CD14-positive monocyte (primary cell): ENCODE measurements around the gene RAPGEF1. TPM values are rescaled to one million over a fixed set of nuclear protein-coding genes. Genes with fewer than 3 reads are reported as not detected.
A peak's percentile ranks its signal among the peaks of the same experiment; 100 is the strongest.

ENCODE experiments used
- DNase-seq, 3 donors: peaks; one replicate each; pipeline ENCODE4 v3.0.0-alpha.2; 2011 to 2022
- H2AFZ ChIP-seq: 2 replicates; pipeline ENCODE4 v1.6.0; 2012; ENCODE audit warnings: mild to moderate bottlenecking, low read depth, low read length, inconsistent platforms; ENCODE audit not compliant: insufficient read depth, poor library complexity, severe bottlenecking
- H3K27ac ChIP-seq, 2 donors: 1 replicate in 1 of 2; 2 replicates in 1 of 2; pipeline ENCODE4 v1.5.1; 2012 to 2013; ENCODE audit warnings: low read length in 2 of 2, control low read depth in 1 of 2, inconsistent platforms in 1 of 2, low read depth in 1 of 2, mild to moderate bottlenecking in 1 of 2
- H3K27me3 ChIP-seq, 2 donors: one replicate each; pipeline versions ENCODE4 v1.6.0 to v1.6.1; 2011 to 2013; ENCODE audit warnings: low read length in 2 of 2; ENCODE audit not compliant: control insufficient read depth in 2 of 2, insufficient read depth in 2 of 2
- H3K36me3 ChIP-seq, 2 donors: replicated peaks in 1 of 2; 1 replicate in 1 of 2; 2 replicates in 1 of 2; pipeline versions ENCODE4 v1.5.1 to v1.6.1; 2012 to 2013; ENCODE audit warnings: low read length in 2 of 2, control low read depth in 1 of 2, inconsistent platforms in 1 of 2, mild to moderate bottlenecking in 1 of 2; ENCODE audit not compliant: insufficient read depth in 2 of 2, control insufficient read depth in 1 of 2
- H3K4me1 ChIP-seq, 2 donors: 1 replicate in 1 of 2; 2 replicates in 1 of 2; pipeline versions ENCODE4 v1.5.1 to v1.6.1; 2012 to 2013; ENCODE audit warnings: low read length in 2 of 2, control low read depth in 1 of 2, inconsistent platforms in 1 of 2, mild to moderate bottlenecking in 1 of 2, moderate library complexity in 1 of 2; ENCODE audit not compliant: insufficient read depth in 2 of 2, control insufficient read depth in 1 of 2
- H3K4me2 ChIP-seq: replicated peaks from 2 replicates; pipeline ENCODE3; 2012; ENCODE audit warnings: low read length, moderate library complexity, mild to moderate bottlenecking; ENCODE audit not compliant: poor library complexity, severe bottlenecking; ENCODE audit errors: extremely low read depth
- H3K4me3 ChIP-seq, 3 experiments: fragments of 200-600 bp in 1 of 3; sonication (generic) in 1 of 3; replicated peaks in 1 of 3; 1 replicate in 2 of 3; 2 replicates in 1 of 3; pipeline ENCODE4 v1.5.1; 2011 to 2013; ENCODE audit warnings: low read length in 3 of 3, mild to moderate bottlenecking in 3 of 3, control low read depth in 2 of 3, low read depth in 2 of 3, inconsistent platforms in 1 of 3, moderate library complexity in 1 of 3
- H3K79me2 ChIP-seq: 2 replicates; pipeline ENCODE4 v1.6.0; 2012; ENCODE audit warnings: mild to moderate bottlenecking, control low read depth, inconsistent platforms, low read length, moderate library complexity; ENCODE audit not compliant: insufficient read depth
- H3K9ac ChIP-seq: 2 replicates; pipeline ENCODE4 v1.6.0; 2017; ENCODE audit warnings: low read length, mild to moderate bottlenecking; ENCODE audit not compliant: insufficient read depth, poor library complexity, severe bottlenecking
- H3K9me3 ChIP-seq, 2 donors: replicated peaks in 1 of 2; 1 replicate in 1 of 2; 2 replicates in 1 of 2; pipeline versions ENCODE4 v1.5.1 to v1.6.1; 2012 to 2013; ENCODE audit warnings: low read length in 2 of 2, control low read depth in 1 of 2; ENCODE audit not compliant: control insufficient read depth in 1 of 2, insufficient read depth in 1 of 2
- H4K20me1 ChIP-seq: 2 replicates; pipeline ENCODE4 v1.6.0; 2012; ENCODE audit warnings: mild to moderate bottlenecking, low read length, control low read depth, moderate library complexity; ENCODE audit not compliant: insufficient read depth
- H3K27ac Mint-ChIP-seq, 7 donors: one replicate each; pipeline ENCODE4 v1.8.0; 2020; ENCODE audit warnings: mild to moderate bottlenecking in 7 of 7, mixed read lengths in 7 of 7, moderate library complexity in 6 of 7, inconsistent platforms in 2 of 7
- H3K27me3 Mint-ChIP-seq, 3 donors: one replicate each; pipeline ENCODE4 v1.8.0; 2021 to 2022; ENCODE audit warnings: low read depth in 3 of 3, mild to moderate bottlenecking in 3 of 3, mixed read lengths in 3 of 3, moderate library complexity in 3 of 3, inconsistent platforms in 1 of 3
- H3K36me3 Mint-ChIP-seq, 2 donors: one replicate each; pipeline ENCODE4 v1.8.0; 2020; ENCODE audit warnings: mixed read lengths in 2 of 2, inconsistent platforms in 1 of 2, mild to moderate bottlenecking in 1 of 2
- H3K4me1 Mint-ChIP-seq: one replicate; pipeline ENCODE4 v1.8.0; 2020; ENCODE audit warnings: mild to moderate bottlenecking, mixed read lengths
- H3K4me3 Mint-ChIP-seq, 2 donors: one replicate each; pipeline ENCODE4 v1.8.0; 2020; ENCODE audit warnings: mild to moderate bottlenecking in 2 of 2, mixed read lengths in 2 of 2, moderate library complexity in 1 of 2
- H3K9me3 Mint-ChIP-seq, 7 donors: one replicate each; pipeline ENCODE4 v1.8.0; 2020 to 2022; ENCODE audit warnings: mixed read lengths in 7 of 7, mild to moderate bottlenecking in 6 of 7, moderate library complexity in 6 of 7, inconsistent platforms in 2 of 7
- CTCF ChIP-seq: fragments of 200-600 bp; IDR thresholded peaks from one replicate; pipeline ENCODE4 v1.8.0; 2022; ENCODE audit warnings: antibody characterized with exemption, mild to moderate bottlenecking
- WGBS: methylation state at CpG from one replicate; pipeline ENCODE4 v1.1.5; 2013; ENCODE audit warnings: missing lambda C conversion rate; ENCODE audit not compliant: insufficient coverage; 5-methylcytosine and 5-hydroxymethylcytosine counted together
- intact Hi-C, 2 donors: fragments of 100-400 bp; cut with micrococcal nuclease; formaldehyde crosslinking; loops; one replicate each; pipeline versions ENCODE4 v1.15.0 to v1.15.1; 2023
- polyA plus RNA-seq, 3 donors: library from polyadenylated mRNA; depleted of rRNA in 1 of 3; unstranded in 2 of 3; stranded (reverse) in 1 of 3; fragments of 300-500 nt in 2 of 3; fragments of >200 nt in 1 of 3; fragmentation: Illumina TruSeq in 2 of 3; gene quantifications; 1 replicate in 2 of 3; 2 replicates in 1 of 3; pipeline ENCODE4 v1.2.3, GENCODE V29; 2012 to 2021

Gene RAPGEF1
- polyA plus RNA-seq, 3 donors, result 1.7 to 71.7 (median 3.0) TPM

DNA sequence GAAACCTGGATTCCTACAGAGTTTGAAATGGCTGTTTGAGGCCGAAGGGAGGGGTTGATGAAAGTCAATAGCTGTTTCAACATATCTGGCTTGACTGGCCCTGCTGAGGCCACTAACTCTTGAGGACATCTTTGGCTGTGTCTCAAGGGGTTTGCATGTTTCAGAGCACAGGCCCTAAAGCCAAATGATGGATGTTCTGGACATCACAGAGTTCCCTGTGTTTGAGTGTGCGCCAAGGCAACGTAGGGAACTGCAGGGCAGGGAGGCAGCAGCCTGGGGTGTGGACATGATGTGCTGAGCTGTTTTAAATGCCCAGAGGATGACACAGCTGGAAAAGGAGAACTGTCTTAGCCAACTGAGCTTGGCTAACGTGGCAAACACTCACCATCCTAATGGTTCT, 89.6 kb downstream of the RAPGEF1 start:
- H3K4me3 ChIP-seq, result no peak overlapping the region
- H3K9me3 ChIP-seq, result no peaks in the 10 kb centered on the region
- H3K27me3 Mint-ChIP-seq, result peaks cover 0 to 4% (median 2%) of the 10 kb centered on the region in 3 donors
- H3K36me3 ChIP-seq, result peaks cover 9 to 42% of the 10 kb centered on the region in 2 donors
- intact Hi-C loops, result loop anchor here in 1 of 2 donors (10.0 kb wide), 1 partner anchor 85 kb away; no protein-coding TSS in a partner anchor
- no peaks in the 10 kb centered on the region for H3K27me3 ChIP-seq
- peak; percentile 90 to 93 (median 92) for DNase-seq
- peak overlapping the region; percentile 66 to 97 for H3K27ac ChIP-seq
- H3K4me1 Mint-ChIP-seq, result peaks cover 47% of the 10 kb centered on the region
- WGBS, result 10% methylated on average over 3 of the region's 4 CpGs
- peaks cover 0 to 3% (median 0%) of the 10 kb centered on the region in 7 donors for H3K9me3 Mint-ChIP-seq
- H3K4me3 Mint-ChIP-seq, result no peak overlapping the region
- peak overlapping the region; percentile 95 to 100 (median 98) for H3K27ac Mint-ChIP-seq
- H3K9ac ChIP-seq, result peak overlapping the region; percentile 60
- H3K4me2 ChIP-seq, result no peak overlapping the region
- H3K79me2 ChIP-seq, result peaks cover 92% of the 10 kb centered on the region
- H4K20me1 ChIP-seq, result no peaks in the 10 kb centered on the region
- no peak overlapping the region for H2AFZ ChIP-seq
- TF ChIP-seq CTCF, result peak; percentile 23
- peaks cover 49 to 55% of the 10 kb centered on the region in 2 donors for H3K36me3 Mint-ChIP-seq
- peaks cover 49 to 54% of the 10 kb centered on the region in 2 donors for H3K4me1 ChIP-seq

DNA sequence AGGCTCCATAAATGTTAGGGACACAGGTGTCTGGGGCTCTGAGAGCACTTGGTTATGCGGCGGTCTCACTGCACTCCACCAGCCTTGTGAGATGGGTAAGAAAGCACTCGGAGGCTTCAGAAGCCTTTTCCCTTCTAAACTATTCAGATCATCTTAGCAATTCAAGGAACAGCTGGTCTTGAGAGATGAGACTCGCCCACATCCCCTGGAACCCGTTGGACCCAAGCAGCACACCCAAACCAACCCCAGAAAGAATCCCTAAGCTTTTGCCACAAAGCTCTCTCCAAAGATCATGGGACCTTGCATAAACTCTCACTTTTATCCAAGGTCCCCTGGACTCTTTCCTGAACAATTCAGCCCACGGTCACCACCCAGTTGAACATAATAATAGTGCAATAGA, 90.2 kb downstream of the RAPGEF1 start:
- H2AFZ ChIP-seq, result no peak overlapping the region
- no peaks in the 10 kb centered on the region for H3K9me3 ChIP-seq
- intact Hi-C loops, result loop anchor here (5.0 to 10.0 kb wide), 2 partner anchors 52 to 85 kb away; no protein-coding TSS in a partner anchor
- peaks cover 91% of the 10 kb centered on the region for H3K79me2 ChIP-seq
- H3K4me1 ChIP-seq, result peaks cover 47 to 53% of the 10 kb centered on the region in 2 donors
- Mint-ChIP-seq H3K9me3 (peaks cover 0 to 3% (median 0%) of the 10 kb centered on the region in 7 donors), H3K27ac (peak overlapping the region; percentile 95 to 100 (median 98)), H3K36me3 (peaks cover 53 to 58% of the 10 kb centered on the region in 2 donors), H3K4me1 (peaks cover 46% of the 10 kb centered on the region), H3K27me3 (peaks cover 0 to 4% (median 2%) of the 10 kb centered on the region in 3 donors), H3K4me3 (peak overlapping the region in 1 of 2 donors; percentile 16)
- peaks cover 9 to 46% of the 10 kb centered on the region in 2 donors for H3K36me3 ChIP-seq
- peak overlapping the region; percentile 45 for H3K9ac ChIP-seq
- no peaks in the 10 kb centered on the region for H3K27me3 ChIP-seq
- H3K4me2 ChIP-seq, result no peak overlapping the region
- no peaks in the 10 kb centered on the region for H4K20me1 ChIP-seq
- TF ChIP-seq CTCF, result no peak
- H3K4me3 ChIP-seq, result no peak overlapping the region
- H3K27ac ChIP-seq, result peak overlapping the region; percentile 66 to 97
- DNase-seq, result no peak
- 100% methylated on average over 1 of the region's 6 CpGs for WGBS
